RWPE2 (cell line): ENCODE data around the gene OR2Z1.
"Not testable (repeated sequence)": the region's sequence is repeated elsewhere in the genome, so short reads cannot be mapped to it uniquely, and the experiment has no call there.

Source experiments
- ATAC-seq: fragments of 200-7000 bp; cut with Tn5 transposase; 3 replicates; pipeline ENCODE4 v1.9.1; 2021; ENCODE audit warnings: low read depth
- DNase-seq: peaks from one replicate; pipeline ENCODE4 v3.0.0-alpha.2; 2020; ENCODE audit warnings: low spot score
- H3K27ac ChIP-seq: fragments of 450-650 bp; 2 replicates; pipeline ENCODE4 v1.5.1; 2017; ENCODE audit warnings: mild to moderate bottlenecking; ENCODE audit not compliant: poor library complexity, severe bottlenecking
- H3K27me3 ChIP-seq: fragments of 250-450 bp; sonication (Bioruptor Pico); 2 replicates; pipeline ENCODE4 v1.5.1; 2021; ENCODE audit warnings: mild to moderate bottlenecking, moderate library complexity; ENCODE audit not compliant: insufficient read depth, poor library complexity, severe bottlenecking
- H3K36me3 ChIP-seq: fragments of 250-450 bp; sonication (Bioruptor Pico); 2 replicates; pipeline ENCODE4 v1.5.1; 2020; ENCODE audit warnings: low read depth, mild to moderate bottlenecking, moderate library complexity
- H3K4me1 ChIP-seq: fragments of 250-450 bp; sonication (Bioruptor Pico); 2 replicates; pipeline ENCODE4 v1.5.1; 2021; ENCODE audit warnings: mild to moderate bottlenecking, moderate library complexity; ENCODE audit not compliant: insufficient read depth, poor library complexity, severe bottlenecking
- H3K4me3 ChIP-seq: fragments of 250-450 bp; sonication (Bioruptor Pico); 2 replicates; pipeline ENCODE4 v1.5.1; 2021; ENCODE audit warnings: mild to moderate bottlenecking, moderate library complexity; ENCODE audit not compliant: severe bottlenecking
- H3K9me3 ChIP-seq: fragments of 250-450 bp; sonication (Bioruptor Pico); 2 replicates; pipeline ENCODE4 v1.5.1; 2021; ENCODE audit warnings: mild to moderate bottlenecking, moderate library complexity; ENCODE audit not compliant: severe bottlenecking
- CTCF ChIP-seq: fragments of 450-650 bp; IDR thresholded peaks from one replicate; pipeline ENCODE4 v1.5.1; 2017; ENCODE audit warnings: mild to moderate bottlenecking, moderate library complexity; ENCODE audit not compliant: poor library complexity, severe bottlenecking

Gene OR2Z1

GRCh38 chr19:8705742-8706141 is 15.7 kb upstream of the OR2Z1 start:
- peaks cover 2% of the 10 kb centered on the region for H3K9me3 ChIP-seq
- DNase-seq: no peak
- no peak for ATAC-seq
- H3K4me1 ChIP-seq: no peaks in the 10 kb centered on the region
- no peak overlapping the region for H3K27ac ChIP-seq
- H3K4me3 ChIP-seq: no peak overlapping the region
- no peak for TF ChIP-seq CTCF
- no peaks in the 10 kb centered on the region for H3K36me3 ChIP-seq
- no peaks in the 10 kb centered on the region for H3K27me3 ChIP-seq

- H3K9me3 ChIP-seq, H3K27ac ChIP-seq, H3K36me3 ChIP-seq, H3K4me3 ChIP-seq, H3K4me1 ChIP-seq, DNase-seq, ATAC-seq, H3K27me3 ChIP-seq: not testable (repeated sequence)
Observed at GRCh38 chr19:8710337-8710736, 11.1 kb upstream of the OR2Z1 start.

GRCh38 chr19:8722032-8722431 is 598 bp downstream of the OR2Z1 start:
- Histone ChIP-seq H3K4me3 (no peak overlapping the region), H3K9me3 (no peaks in the 10 kb centered on the region)
- no peak for DNase-seq

GRCh38 chr19:8724276-8724675 is 2.8 kb downstream of the OR2Z1 start:
- Histone ChIP-seq H3K36me3 (no peaks in the 10 kb centered on the region), H3K27me3 (no peaks in the 10 kb centered on the region), H3K9me3 (no peaks in the 10 kb centered on the region), H3K27ac (no peak overlapping the region), H3K4me1 (no peaks in the 10 kb centered on the region), H3K4me3 (no peak overlapping the region)
- TF ChIP-seq CTCF: no peak
- DNase-seq (no peak), ATAC-seq (no peak)

More at GRCh38 chr19:8722032-8722431, 598 bp downstream of the OR2Z1 start:
- no peak for TF ChIP-seq CTCF
- H3K27me3 ChIP-seq: no peaks in the 10 kb centered on the region
- H3K27ac ChIP-seq: no peak overlapping the region
- no peak for ATAC-seq
- H3K36me3 ChIP-seq: no peaks in the 10 kb centered on the region
- no peaks in the 10 kb centered on the region for H3K4me1 ChIP-seq

- H3K4me3 ChIP-seq: no peak overlapping the region
- TF ChIP-seq CTCF: no peak
- ATAC-seq (no peak), DNase-seq (no peak)
- no peaks in the 10 kb centered on the region for H3K36me3 ChIP-seq
- no peak overlapping the region for H3K27ac ChIP-seq
- H3K4me1 ChIP-seq: no peaks in the 10 kb centered on the region
- H3K27me3 ChIP-seq: no peaks in the 10 kb centered on the region
- H3K9me3 ChIP-seq: peaks cover 2% of the 10 kb centered on the region
Observed at GRCh38 chr19:8731428-8732169, 10.2 kb downstream of the OR2Z1 start.
